ENCODE data around the gene FBN3. TPM values are rescaled to one million over a fixed set of nuclear protein-coding genes. Genes with fewer than 3 reads are reported as not detected.
"Not testable (repeated sequence)": the region's sequence is repeated elsewhere in the genome, so short reads cannot be mapped to it uniquely, and the experiment has no call there.

The FBN3 gene
- total RNA-seq, 2 donors from 2014 or later, result 0.05 TPM; not detected in 1

DNA sequence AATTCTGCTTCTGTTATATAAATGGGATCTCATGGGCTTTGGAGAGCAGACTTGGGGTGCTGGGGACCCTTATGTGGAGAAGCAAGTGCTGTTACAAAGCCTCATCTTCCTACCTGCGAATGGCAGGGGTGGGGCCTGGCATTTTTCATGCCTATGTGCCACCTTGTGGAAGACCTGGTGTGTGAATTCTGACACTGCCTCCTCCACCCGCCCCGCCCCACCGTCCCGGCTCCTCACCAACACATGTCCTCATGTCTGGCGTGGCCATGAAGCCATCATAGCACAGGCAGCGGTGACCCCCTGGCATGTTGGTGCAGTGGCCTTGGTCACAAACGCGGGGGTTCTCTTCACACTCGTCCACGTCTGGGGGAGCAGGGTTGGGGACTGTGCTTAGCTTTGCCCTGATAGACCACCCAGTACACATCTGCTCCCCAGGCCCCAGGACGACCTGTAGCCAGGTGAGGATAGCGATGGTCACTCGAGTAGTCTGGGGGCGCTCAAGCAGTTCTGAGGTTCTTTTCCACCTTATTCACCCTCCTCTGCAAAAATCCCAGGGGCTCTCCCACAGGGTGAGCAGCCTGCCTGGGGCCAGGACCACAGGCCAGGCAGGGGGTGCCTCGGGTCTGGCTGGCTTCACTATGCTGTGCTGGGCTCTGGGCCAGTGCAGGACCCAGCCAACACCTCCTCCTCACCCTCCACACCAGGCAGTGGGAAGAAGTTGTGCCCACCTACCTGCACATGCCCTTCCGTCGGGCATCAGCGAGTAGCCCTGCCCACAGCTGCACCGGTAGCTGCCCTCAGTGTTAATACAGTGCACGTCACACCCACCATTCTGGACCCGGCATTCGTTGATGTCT lies 32.7 kb downstream of the FBN3 start:
- Mint-ChIP-seq H3K9me3 (no peaks in the 10 kb centered on the region), H3K27me3 (no peaks in the 10 kb centered on the region), H3K4me3 (no peak overlapping the region), H3K4me1 (no peaks in the 10 kb centered on the region), H3K36me3 (ENCODE audit: low read depth) (no peaks in the 10 kb centered on the region), H3K27ac (no peak overlapping the region)
- ATAC-seq (replicated peaks), result no peak

- Mint-ChIP-seq H3K27ac (no peak overlapping the region), H3K36me3 (ENCODE audit: low read depth) (no peaks in the 10 kb centered on the region), H3K4me1 (no peaks in the 10 kb centered on the region), H3K27me3 (no peaks in the 10 kb centered on the region), H3K4me3 (no peak overlapping the region), H3K9me3 (no peaks in the 10 kb centered on the region)
- no peak for ATAC-seq (replicated peaks)
Observed at GRCh38 chr19:8115805-8116396, 33.5 kb downstream of the FBN3 start.

DNA sequence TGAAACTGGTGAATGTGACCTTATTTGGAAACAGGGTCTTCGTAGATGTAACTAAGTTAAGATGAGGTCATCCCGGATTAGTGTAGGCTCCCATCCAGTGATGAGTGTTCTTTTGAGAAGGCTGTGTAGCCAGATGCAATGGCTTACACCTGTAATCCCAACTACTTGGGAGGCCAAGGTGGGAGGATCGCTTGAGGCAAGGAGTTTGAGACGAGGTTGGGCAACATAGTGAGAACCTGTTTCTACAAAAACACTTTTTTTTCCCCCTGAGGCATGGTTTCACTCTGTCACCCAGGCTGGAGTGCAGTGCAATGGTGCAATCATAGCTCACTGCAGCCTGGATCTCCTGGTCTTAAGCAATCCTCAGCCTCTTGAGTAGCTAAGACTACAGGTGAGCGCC lies 36.4 kb downstream of the FBN3 start:
- ATAC-seq (replicated peaks), result no peak
- H3K27ac Mint-ChIP-seq, result no peak overlapping the region
- no peaks in the 10 kb centered on the region for H3K36me3 Mint-ChIP-seq (ENCODE audit: low read depth)
- H3K4me3 Mint-ChIP-seq, result no peak overlapping the region
- H3K9me3 Mint-ChIP-seq, result no peaks in the 10 kb centered on the region
- H3K4me1 Mint-ChIP-seq, result no peaks in the 10 kb centered on the region
- no peaks in the 10 kb centered on the region for H3K27me3 Mint-ChIP-seq

DNA sequence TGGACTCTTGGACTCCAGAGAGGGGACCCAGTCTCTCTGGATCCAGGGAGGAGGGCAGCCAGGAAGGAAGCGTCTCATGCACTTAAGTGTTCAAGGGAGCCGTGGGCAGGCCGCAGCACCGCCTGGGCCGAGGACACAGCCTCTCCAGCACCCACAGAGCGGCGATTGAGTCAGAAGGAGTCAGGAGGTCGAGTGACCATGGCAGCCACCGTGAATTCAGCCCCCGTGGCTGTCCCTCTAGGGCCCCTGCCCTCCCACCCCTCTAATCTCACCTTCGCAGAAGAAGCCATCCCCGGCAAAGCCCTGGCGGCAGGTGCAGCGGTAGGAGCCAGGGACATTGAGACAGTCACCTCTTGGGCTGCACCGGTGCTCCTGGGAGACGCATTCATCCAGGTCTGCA lies 38.0 kb downstream of the FBN3 start:
- Mint-ChIP-seq H3K4me3 (no peak overlapping the region), H3K27me3 (no peaks in the 10 kb centered on the region), H3K9me3 (no peaks in the 10 kb centered on the region), H3K36me3 (ENCODE audit: low read depth) (no peaks in the 10 kb centered on the region), H3K27ac (no peak overlapping the region), H3K4me1 (no peaks in the 10 kb centered on the region)
- no peak for ATAC-seq (replicated peaks)

- no peak overlapping the region for H3K4me3 Mint-ChIP-seq
- ATAC-seq (replicated peaks), result no peak
- no peaks in the 10 kb centered on the region for H3K9me3 Mint-ChIP-seq
- H3K36me3 Mint-ChIP-seq (ENCODE audit: low read depth), result no peaks in the 10 kb centered on the region
- no peaks in the 10 kb centered on the region for H3K4me1 Mint-ChIP-seq
- H3K27ac Mint-ChIP-seq, result no peak overlapping the region
- no peaks in the 10 kb centered on the region for H3K27me3 Mint-ChIP-seq
Observed at GRCh38 chr19:8110931-8111330, 38.5 kb downstream of the FBN3 start.

DNA sequence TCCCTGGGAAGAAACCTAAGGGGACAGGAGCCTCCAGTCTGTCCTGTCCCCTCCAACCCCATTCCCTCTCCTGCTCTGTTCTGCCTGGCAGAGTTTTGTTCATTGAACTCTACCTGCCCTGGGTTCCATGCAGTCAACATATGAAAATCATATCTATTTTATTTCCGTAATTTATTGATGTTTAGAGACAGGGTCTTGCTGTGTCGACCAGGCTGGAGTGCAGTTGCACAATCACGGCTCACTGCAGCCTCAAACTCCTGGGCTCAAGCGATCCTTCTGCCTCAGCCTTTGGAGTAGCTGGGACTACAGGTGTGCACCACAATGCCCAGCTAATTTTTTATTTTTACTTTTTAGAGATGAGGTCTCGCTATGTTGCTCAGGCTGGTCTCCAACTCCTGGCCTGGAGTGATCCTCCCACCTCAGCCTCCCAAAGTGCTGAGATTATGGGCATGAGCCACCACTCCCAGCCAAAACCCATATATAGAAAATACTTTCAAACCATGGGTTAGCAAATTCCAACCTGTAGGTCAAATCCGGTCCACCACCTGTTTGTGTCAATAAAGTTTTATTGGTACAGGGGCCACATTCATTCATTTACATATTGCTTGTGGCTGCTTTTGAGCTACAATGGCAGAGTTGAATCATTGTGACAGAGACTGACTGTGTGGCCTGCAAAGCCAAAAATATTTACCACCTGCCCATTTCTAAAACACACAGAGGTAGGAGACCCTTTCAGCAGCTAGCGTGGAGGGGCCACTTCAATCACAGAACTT lies 39.3 kb downstream of the FBN3 start:
- Mint-ChIP-seq H3K27ac (no peak overlapping the region), H3K4me3 (no peak overlapping the region), H3K9me3 (no peaks in the 10 kb centered on the region), H3K4me1 (no peaks in the 10 kb centered on the region), H3K36me3 (ENCODE audit: low read depth) (no peaks in the 10 kb centered on the region), H3K27me3 (peaks cover 4% of the 10 kb centered on the region)
- ATAC-seq (replicated peaks), result no peak

DNA sequence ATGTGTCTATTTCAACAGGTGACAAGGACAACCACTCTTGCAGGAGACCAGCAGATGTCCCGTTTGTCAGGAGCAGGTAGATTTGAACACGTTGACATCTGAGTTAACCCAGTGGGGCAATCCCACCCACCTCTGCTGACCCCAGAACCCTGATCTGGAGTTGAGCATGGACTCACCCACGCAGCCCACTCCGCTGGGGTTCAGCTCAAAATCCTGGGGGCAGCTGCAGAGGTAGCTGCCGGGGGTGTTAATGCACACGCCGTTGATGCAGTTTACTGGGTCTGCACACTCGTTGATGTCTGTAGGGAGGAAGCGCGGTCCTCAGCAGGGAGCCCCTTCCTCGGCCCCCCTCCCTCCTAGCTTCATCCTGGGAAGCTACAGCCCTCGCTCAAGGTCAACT lies 39.9 kb downstream of the FBN3 start:
- H3K27ac Mint-ChIP-seq, result no peak overlapping the region
- H3K27me3 Mint-ChIP-seq, result peaks cover 4% of the 10 kb centered on the region

DNA sequence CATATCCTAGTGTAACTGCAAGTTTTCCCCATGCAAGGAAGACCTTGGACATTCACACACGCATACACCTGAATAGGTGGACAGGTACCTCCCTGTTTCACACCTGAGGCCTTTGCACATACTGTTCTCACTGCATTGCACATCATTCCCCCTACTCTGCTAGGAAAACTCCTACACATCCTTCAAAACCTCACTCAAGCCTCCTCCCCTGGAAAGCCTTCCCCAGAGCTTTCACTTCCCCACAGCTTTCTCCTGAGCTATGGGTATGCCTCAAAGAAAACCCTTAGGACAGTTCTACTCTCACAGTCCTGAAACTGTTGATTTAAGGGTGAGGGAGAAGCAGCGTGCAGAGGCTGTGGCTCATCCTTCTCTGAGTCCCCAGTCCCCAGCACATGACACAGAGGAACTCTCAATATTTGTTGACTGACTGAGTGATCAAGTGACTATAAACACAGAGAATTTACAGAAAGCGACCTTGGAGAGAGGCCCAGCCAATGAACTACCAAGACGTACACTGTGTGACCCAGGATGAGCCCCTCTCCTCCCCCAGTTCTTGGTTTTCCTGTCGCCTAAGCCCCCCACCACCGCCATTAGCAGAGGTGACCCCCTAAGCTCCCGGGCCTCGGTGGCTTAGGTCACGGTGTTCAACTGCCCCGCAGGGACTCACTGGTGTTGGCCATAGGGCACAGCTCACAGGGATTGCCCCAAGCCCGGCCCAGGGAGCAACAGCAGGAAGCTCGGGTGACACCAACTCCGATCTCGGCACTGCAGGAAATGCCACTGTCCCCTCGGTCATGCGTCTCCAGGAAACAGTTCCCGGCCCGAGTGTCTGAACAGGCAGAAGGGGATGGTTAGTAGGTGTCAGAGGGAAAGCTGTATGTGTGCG lies 40.6 kb downstream of the FBN3 start:
- no peak for ATAC-seq (replicated peaks)
- H3K27ac Mint-ChIP-seq, result no peak overlapping the region
- peaks cover 4% of the 10 kb centered on the region for H3K27me3 Mint-ChIP-seq
- H3K36me3 Mint-ChIP-seq (ENCODE audit: low read depth), result no peaks in the 10 kb centered on the region
- no peaks in the 10 kb centered on the region for H3K4me1 Mint-ChIP-seq
- no peaks in the 10 kb centered on the region for H3K9me3 Mint-ChIP-seq
- H3K4me3 Mint-ChIP-seq, result no peak overlapping the region

More for the DNA sequence above, 39.9 kb downstream of the FBN3 start:
- Mint-ChIP-seq H3K4me3 (no peak overlapping the region), H3K36me3 (ENCODE audit: low read depth) (no peaks in the 10 kb centered on the region), H3K4me1 (no peaks in the 10 kb centered on the region), H3K9me3 (no peaks in the 10 kb centered on the region)
- ATAC-seq (replicated peaks), result no peak

DNA sequence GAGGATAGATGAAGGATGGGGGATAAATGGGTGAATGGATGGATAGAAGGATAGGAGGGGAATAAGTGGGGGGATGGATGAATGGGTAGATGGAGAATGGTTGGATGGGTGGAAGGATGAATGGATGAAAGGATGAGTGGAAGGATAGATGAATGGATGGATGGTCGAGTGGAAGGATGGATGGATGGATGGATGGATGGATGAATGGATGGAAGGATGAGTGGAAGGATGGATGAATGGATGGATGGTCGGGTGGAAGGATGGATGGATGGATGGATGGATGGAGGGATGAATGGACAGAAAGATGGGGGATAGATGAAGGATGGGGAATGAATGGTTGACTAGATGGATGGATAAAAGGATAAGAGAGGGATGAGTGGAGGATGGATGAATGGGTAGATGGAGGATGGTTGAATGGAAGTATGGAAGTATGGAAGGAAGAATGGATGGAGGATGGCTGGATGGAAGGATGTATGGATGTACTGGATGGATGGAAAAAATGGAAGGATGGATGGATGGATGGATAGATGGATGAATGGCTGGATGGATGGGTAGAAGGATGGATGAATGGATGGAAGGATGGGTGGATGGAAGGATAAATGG lies 42.0 kb downstream of the FBN3 start:
- H3K4me3 Mint-ChIP-seq, result no peak overlapping the region
- H3K36me3 Mint-ChIP-seq (ENCODE audit: low read depth), result no peaks in the 10 kb centered on the region
- no peak overlapping the region for H3K27ac Mint-ChIP-seq
- no peak for ATAC-seq (replicated peaks)
- no peaks in the 10 kb centered on the region for H3K4me1 Mint-ChIP-seq
- H3K27me3 Mint-ChIP-seq, result peaks cover 10% of the 10 kb centered on the region
- H3K9me3 Mint-ChIP-seq, result no peaks in the 10 kb centered on the region

DNA sequence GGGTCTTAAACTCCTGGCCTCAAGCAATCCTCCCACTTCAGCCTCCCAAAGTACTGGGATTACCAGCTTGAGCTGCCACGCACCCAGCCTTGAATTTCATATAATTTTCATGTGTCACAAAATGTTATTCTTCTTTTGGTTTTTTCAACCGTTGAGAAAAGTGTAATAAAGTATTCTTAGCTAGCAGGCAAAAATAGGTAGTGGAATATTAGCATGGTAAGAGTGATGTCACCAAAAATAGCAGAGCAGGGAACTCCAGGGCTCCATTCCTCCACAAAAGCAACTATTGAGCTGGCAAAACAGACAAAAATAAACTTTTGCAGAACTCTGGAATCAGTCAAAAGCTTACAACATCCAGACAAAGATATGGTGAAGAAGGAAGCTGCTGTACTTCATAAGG lies 43.9 kb downstream of the FBN3 start:
- H3K9me3 Mint-ChIP-seq, result no peaks in the 10 kb centered on the region
- no peaks in the 10 kb centered on the region for H3K4me1 Mint-ChIP-seq
- H3K4me3 Mint-ChIP-seq, result no peak overlapping the region
- H3K36me3 Mint-ChIP-seq (ENCODE audit: low read depth), result no peaks in the 10 kb centered on the region
- H3K27me3 Mint-ChIP-seq, result peaks cover 17% of the 10 kb centered on the region
- H3K27ac Mint-ChIP-seq, result no peak overlapping the region
- no peak for ATAC-seq (replicated peaks)

DNA sequence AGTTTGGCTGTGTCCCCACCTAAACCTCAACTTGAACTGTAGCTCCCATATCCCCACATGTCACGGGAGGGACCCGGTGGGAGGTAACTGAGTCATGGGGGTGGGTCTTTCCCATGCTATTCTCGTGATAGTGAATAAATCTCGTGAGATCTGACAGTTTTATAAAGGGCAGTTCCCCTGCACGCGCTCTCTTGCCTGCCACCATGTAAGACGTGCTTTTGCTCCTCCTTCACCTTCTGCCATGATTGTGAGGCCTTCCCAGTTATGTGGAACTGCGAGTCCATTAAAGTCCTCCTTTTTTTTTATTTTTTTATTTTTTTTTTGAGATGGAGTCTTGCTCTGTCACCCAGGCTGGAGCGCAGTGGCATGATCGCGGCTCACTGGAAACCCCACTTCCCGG lies 47.5 kb downstream of the FBN3 start:
- not testable (repeated sequence) for ATAC-seq (replicated peaks); H3K4me1 Mint-ChIP-seq; H3K27ac Mint-ChIP-seq; H3K4me3 Mint-ChIP-seq; H3K36me3 Mint-ChIP-seq (ENCODE audit: low read depth); H3K9me3 Mint-ChIP-seq
- H3K27me3 Mint-ChIP-seq, result peaks cover 17% of the 10 kb centered on the region

DNA sequence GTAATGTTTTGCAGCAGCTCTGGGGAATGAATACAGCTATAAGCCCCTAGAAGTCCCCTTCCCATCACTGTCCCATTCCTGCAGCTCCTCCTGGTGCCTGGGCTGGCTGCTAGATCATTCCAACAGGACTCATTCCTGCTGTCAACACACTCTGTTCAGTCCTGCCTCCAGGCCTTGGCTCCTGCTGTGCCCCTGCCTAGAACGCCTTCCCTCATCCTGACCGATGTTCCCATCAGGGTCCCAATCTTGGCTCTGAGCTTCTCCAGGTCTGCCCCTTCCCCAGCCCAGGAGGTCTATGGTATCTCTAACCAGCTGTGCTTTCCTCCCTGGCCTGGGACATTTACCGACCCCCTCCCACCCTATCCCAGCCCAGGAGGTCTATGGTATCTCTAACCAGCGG lies 48.1 kb downstream of the FBN3 start:
- H3K27ac Mint-ChIP-seq, result no peak overlapping the region
- no peaks in the 10 kb centered on the region for H3K36me3 Mint-ChIP-seq (ENCODE audit: low read depth)
- no peaks in the 10 kb centered on the region for H3K4me1 Mint-ChIP-seq
- no peak overlapping the region for H3K4me3 Mint-ChIP-seq
- no peaks in the 10 kb centered on the region for H3K9me3 Mint-ChIP-seq
- H3K27me3 Mint-ChIP-seq, result peaks cover 17% of the 10 kb centered on the region
- no peak for ATAC-seq (replicated peaks)

DNA sequence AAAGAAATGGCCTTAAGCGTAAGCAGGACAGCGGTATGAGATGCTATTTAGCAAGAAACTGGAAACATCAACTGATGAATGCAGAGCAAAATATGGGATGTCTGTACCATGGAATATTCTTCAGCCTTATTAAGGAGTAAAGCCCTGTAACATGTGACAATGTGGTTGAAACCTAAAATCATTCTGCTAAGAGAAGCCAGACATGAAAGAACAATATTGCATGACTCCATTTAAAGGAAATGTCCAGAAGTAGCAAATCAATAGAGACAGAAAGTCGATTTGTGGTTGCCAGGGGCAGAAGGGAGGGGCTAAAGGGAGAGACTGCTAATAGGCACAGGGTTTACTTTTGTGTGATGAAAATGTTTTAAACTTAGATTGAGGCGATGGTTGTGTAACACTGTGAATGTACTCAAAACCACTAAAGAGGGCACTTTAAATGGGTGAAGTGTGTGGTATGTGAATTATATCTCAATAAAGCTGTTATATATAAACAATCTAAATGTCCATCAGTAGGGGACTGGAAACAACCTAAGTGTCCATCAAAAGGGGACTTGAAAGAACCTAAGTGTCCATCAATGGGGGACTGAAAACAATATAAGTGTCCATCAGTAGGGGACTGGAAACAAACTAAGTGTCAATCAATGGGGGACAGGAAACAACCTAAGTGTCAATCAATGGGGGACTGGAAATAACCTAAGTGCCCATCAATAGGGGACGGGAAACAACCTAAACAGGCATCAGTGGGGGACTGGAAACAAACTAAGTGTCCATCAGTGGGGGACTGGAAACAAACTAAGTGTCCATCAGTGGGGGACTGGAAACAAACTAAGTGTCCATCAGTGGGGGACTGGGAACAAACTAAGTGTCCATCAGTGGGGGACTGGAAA lies 51.5 kb downstream of the FBN3 start:
- ATAC-seq (replicated peaks), result no peak
- Mint-ChIP-seq H3K36me3 (ENCODE audit: low read depth) (no peaks in the 10 kb centered on the region), H3K27me3 (peaks cover 9% of the 10 kb centered on the region), H3K27ac (no peak overlapping the region), H3K4me1 (no peaks in the 10 kb centered on the region), H3K4me3 (no peak overlapping the region), H3K9me3 (peaks cover 7% of the 10 kb centered on the region)

Data from activated T-helper 17 cell treated with anti-CD3 and anti-CD28 coated beads, Interleukin-2, amount 50 U/mL, for 72 hours (primary cell).